Islet precursor cell (in vitro differentiated cells): ENCODE results near the gene ZNF506.
"Not testable (repeated sequence)": the region's sequence is repeated elsewhere in the genome, so short reads cannot be mapped to it uniquely, and the experiment has no call there.

ENCODE experiments used
- DNase-seq: peaks from one replicate; pipeline ENCODE4 v3.0.0-alpha.2; 2018

The ZNF506 gene

GRCh38 chr19:19821366-19821951, at the start of gene ZNF506:
TSS of gene ZNF506 (minus strand) at chr19:19821750. CDS start at chr19:19821603, 147 bp downstream.
- DNase-seq, result peak; percentile 96

GRCh38 chr19:19870086-19870485, 48.5 kb upstream of the ZNF506 start:
- DNase-seq, result not testable (repeated sequence)

- DNase-seq, result peak; percentile 89
These were observed 45.2 kb upstream of the ZNF506 start for GRCh38 chr19:19866611-19867248.

- DNase-seq, result peak; percentile 98
These were observed 44.4 kb upstream of the ZNF506 start, which contains the start of gene ZNF253 for GRCh38 chr19:19865750-19866610. TSS of gene ZNF253 (plus strand) at chr19:19865882. CDS start at chr19:19865997, 115 bp downstream.

- DNase-seq, result peak; percentile 88
These were observed 39.3 kb upstream of the ZNF506 start for GRCh38 chr19:19860756-19861390.

GRCh38 chr19:19858751-19859150, 37.2 kb upstream of the ZNF506 start:
- DNase-seq, result no peak

- not testable (repeated sequence) for DNase-seq
These were observed 30.2 kb upstream of the ZNF506 start for GRCh38 chr19:19851740-19852139.

- no peak for DNase-seq
These were observed 27.5 kb upstream of the ZNF506 start for GRCh38 chr19:19849056-19849455.

GRCh38 chr19:19847781-19848180, 26.2 kb upstream of the ZNF506 start:
- no peak for DNase-seq

- no peak for DNase-seq
These were observed 14.0 kb upstream of the ZNF506 start for GRCh38 chr19:19835560-19836038.

- DNase-seq, result no peak
These were observed 5.3 kb upstream of the ZNF506 start for GRCh38 chr19:19826875-19827274.

GRCh38 chr19:19823916-19824315, 2.4 kb upstream of the ZNF506 start:
- no peak for DNase-seq

- DNase-seq, result not testable (repeated sequence)
These were observed 426 bp upstream of the ZNF506 start for GRCh38 chr19:19821976-19822375.

GRCh38 chr19:19820774-19821320, 703 bp downstream of the ZNF506 start:
- no peak for DNase-seq

- DNase-seq, result no peak
These were observed 4.2 kb downstream of the ZNF506 start for GRCh38 chr19:19817357-19817756.

- no peak for DNase-seq
These were observed 4.9 kb downstream of the ZNF506 start for GRCh38 chr19:19816679-19817078.

- not testable (repeated sequence) for DNase-seq
These were observed 9.6 kb downstream of the ZNF506 start for GRCh38 chr19:19811999-19812398.

GRCh38 chr19:19805480-19805879, 16.1 kb downstream of the ZNF506 start:
- DNase-seq, result no peak

GRCh38 chr19:19788015-19788414, 33.5 kb downstream of the ZNF506 start:
- DNase-seq, result no peak

GRCh38 chr19:19785476-19785875, 36.1 kb downstream of the ZNF506 start:
- not testable (repeated sequence) for DNase-seq

- DNase-seq, result no peak
These were observed 38.8 kb downstream of the ZNF506 start for GRCh38 chr19:19782783-19783182.

- DNase-seq, result not testable (repeated sequence)
These were observed 39.8 kb downstream of the ZNF506 start for GRCh38 chr19:19781791-19782190.

GRCh38 chr19:19778666-19779065, 42.9 kb downstream of the ZNF506 start:
- DNase-seq, result no peak
